ENCODE data around the gene STRN4.

GRCh38 chr19:46737761-46738171 lies 8.5 kb downstream of the STRN4 start:
- no peak for TF ChIP-seq POLR2A (IDR thresholded peaks at IDR 0.05; ENCODE audit: low read depth, low read length)
- no peak for TF ChIP-seq TAF1 (IDR thresholded peaks at IDR 0.05; ENCODE audit: low read depth, low read length)

All from GM12891 (cell line).